BJ (cell line): Measurements from ENCODE around the gene DYDC1. TPM values are rescaled to one million over a fixed set of nuclear protein-coding genes. Genes with fewer than 3 reads are reported as not detected.

ENCODE experiments used
- CTCF ChIA-PET: fragments of 350-600 bp; formaldehyde crosslinking; extraction: SDS; loops from one replicate; lab custom pipeline; 2021; ENCODE audit warnings: antibody characterized with exemption, inconsistent platforms; lab: Yijun Ruan, JAX
- POLR2A ChIA-PET: fragments of 300-600 bp; sonication (Branson Sonifier 250); formaldehyde crosslinking; extraction: SDS; loops from one replicate; lab custom pipeline; 2021; ENCODE audit warnings: antibody characterized with exemption; lab: Charles Lee
- DNase-seq: peaks from one replicate; pipeline ENCODE4 v3.0.0-alpha.2; 2011; ENCODE audit warnings: low read depth
- H3K27me3 ChIP-seq: 2 replicates; pipeline ENCODE4 v1.6.0; 2011; ENCODE audit warnings: low read length; ENCODE audit not compliant: control insufficient read depth, insufficient read depth
- H3K36me3 ChIP-seq: 2 replicates; pipeline ENCODE4 v1.5.1; 2011; ENCODE audit warnings: low read length; ENCODE audit not compliant: control insufficient read depth, insufficient read depth
- H3K4me3 ChIP-seq: 2 replicates; pipeline ENCODE4 v1.5.1; 2011; ENCODE audit warnings: low read depth, mild to moderate bottlenecking, control low read depth, low read length
- CTCF ChIP-seq: IDR thresholded peaks from 2 replicates; pipeline ENCODE4 v1.5.1; 2011; ENCODE audit warnings: low read depth, mild to moderate bottlenecking, control low read depth, inconsistent platforms, low read length, moderate library complexity; ENCODE audit not compliant: insufficient read depth
- polyA plus RNA-seq: library from polyadenylated mRNA; depleted of rRNA; stranded (reverse); fragments of >200 nt; gene quantifications from 2 replicates; pipeline ENCODE4 v1.2.3, GENCODE V29; 2011

Gene DYDC1
- polyA plus RNA-seq, 1 experiment: not detected

GRCh38 chr10:80380185-80380584 is 23.6 kb upstream of the DYDC1 start:
- ChIA-PET POLR2A (no interaction called here), CTCF (interaction anchor here (1.3 kb wide), 1 partner anchor 64 kb away, joined by 3 read pairs; no protein-coding TSS in a partner anchor)
- Histone ChIP-seq H3K4me3 (no peak overlapping the region), H3K36me3 (no peaks in the 10 kb centered on the region), H3K27me3 (no peaks in the 10 kb centered on the region)
- no peak for DNase-seq
- TF ChIP-seq CTCF: no peak

DNA sequence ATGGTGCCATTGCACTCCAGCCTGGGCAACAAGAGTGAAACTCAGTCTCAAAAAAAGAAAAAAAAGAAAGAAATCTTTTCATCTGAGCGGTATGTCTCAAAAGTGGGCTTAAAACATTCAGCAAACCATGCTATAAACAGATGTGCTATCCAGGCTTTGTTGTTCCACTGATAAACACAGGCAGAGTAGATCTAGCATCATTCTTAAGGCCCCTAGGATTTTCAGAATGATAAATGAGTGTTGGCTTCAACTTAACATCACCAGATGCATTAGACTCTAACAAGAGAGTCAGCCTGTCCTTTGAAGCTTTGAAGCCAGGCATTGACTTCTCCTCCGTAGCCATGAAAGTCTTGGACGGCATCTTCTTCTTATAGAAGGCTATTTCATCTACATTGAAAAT is 23.1 kb upstream of the DYDC1 start:
- CTCF ChIA-PET: no interaction called here
- Histone ChIP-seq H3K27me3 (no peaks in the 10 kb centered on the region), H3K4me3 (no peak overlapping the region), H3K36me3 (no peaks in the 10 kb centered on the region)
- POLR2A ChIA-PET: no interaction called here
- DNase-seq: no peak
- no peak for TF ChIP-seq CTCF

DNA sequence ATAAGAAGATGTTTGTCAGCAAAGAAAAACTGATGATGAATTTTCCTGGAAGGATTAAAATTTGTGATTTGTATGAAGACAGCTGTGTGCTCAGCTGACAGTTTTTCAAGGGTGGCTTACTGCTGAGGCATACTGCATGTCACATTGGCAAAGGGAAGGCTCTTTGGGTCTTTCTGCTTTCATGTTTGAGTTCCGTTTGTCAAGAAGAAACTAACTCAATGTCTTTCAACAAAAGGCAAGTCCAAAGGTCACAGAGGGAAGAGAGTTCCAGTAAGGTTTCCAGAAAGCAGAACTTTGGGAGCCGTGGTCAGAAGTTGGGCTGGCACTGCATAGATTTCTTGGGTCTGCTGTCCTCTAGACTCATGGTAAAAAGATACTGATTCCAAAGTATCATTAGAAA is 16.9 kb upstream of the DYDC1 start:
- ChIA-PET CTCF (no interaction called here), POLR2A (no interaction called here)
- Histone ChIP-seq H3K27me3 (no peaks in the 10 kb centered on the region), H3K36me3 (no peaks in the 10 kb centered on the region), H3K4me3 (no peak overlapping the region)
- no peak for DNase-seq
- TF ChIP-seq CTCF: no peak

- TF ChIP-seq CTCF: no peak
- H3K4me3 ChIP-seq: no peak overlapping the region
- DNase-seq: no peak
- ChIA-PET POLR2A (no interaction called here), CTCF (interaction anchor here (0.6 kb wide), 2 partner anchors 10 to 250 kb away, joined by 3 read pairs; no protein-coding TSS in a partner anchor)
- H3K36me3 ChIP-seq: no peaks in the 10 kb centered on the region
- no peaks in the 10 kb centered on the region for H3K27me3 ChIP-seq
These were observed 16.1 kb upstream of the DYDC1 start for GRCh38 chr10:80372675-80373074.

DNA sequence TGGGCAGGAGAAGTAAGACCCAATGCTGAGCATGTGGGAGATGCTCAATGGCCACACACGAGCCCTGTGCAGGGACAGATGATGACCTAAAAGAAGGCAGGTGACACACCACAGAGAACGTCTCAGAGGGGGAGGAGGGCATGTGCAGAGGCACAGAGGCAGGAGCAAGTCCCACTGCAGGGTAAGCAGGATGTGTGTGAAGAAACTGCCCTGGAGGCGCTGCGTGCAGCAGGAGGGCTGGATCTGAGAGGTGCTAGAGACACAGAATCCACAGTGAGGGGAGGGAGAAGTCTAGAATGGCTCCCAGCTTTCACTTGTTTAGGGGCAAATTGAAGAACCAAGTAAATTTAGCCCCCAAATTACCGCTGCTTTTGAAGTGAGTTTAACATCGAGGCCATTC is 14.9 kb upstream of the DYDC1 start:
- ChIA-PET CTCF (no interaction called here), POLR2A (no interaction called here)
- no peaks in the 10 kb centered on the region for H3K36me3 ChIP-seq
- no peak for DNase-seq
- no peak for TF ChIP-seq CTCF
- H3K4me3 ChIP-seq: no peak overlapping the region
- no peaks in the 10 kb centered on the region for H3K27me3 ChIP-seq
